DMS53 treated with DMSO at 0.1 percent for 48 hours (cell line): ENCODE results near the gene ARL5C.
"Not testable (repeated sequence)": the region's sequence is repeated elsewhere in the genome, so short reads cannot be mapped to it uniquely, and the experiment has no call there.

Source experiments
- DNase-seq: peaks from one replicate; lab custom pipeline; 2025; ENCODE audit not compliant: unreplicated experiment; lab: John Stamatoyannopoulos, UW

The ARL5C gene

DNA sequence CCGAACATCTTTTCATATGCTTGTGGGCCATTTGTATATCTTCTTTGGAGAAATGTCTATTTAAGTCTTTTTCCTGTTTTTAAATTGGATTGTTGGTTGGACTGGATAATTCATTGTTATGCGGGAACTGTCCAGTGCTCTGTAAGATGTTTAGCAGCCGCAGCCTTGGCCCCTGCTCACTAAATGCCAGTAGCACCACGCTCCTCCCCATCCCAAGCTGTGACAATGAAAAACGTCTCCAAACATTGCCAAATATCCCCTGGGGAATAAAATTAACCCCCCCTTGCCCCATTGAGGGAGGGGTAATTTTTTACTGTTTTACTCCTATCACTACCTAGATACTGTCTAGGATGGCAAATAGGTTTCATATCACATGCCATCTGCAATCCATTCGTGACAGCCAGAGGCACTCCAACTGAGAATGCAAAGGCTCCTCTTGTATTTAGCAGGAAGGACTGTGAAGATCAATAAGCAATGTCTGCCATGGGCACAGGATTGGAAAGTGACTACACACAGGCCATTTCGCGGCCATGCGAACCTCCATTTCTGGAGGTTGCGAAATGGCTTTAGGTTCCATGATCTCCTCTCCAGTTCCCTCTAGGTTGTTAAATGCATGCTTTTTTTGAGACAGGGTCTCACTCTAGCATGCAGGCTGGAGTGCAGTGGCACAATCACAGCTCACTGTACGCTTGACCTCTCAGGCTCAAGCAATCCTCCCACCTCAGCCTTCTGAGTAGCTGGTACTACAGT, 23.9 kb downstream of the ARL5C start:
- DNase-seq: no peak

GRCh38 chr17:39141294-39141693, 24.7 kb downstream of the ARL5C start:
- no peak for DNase-seq

DNA sequence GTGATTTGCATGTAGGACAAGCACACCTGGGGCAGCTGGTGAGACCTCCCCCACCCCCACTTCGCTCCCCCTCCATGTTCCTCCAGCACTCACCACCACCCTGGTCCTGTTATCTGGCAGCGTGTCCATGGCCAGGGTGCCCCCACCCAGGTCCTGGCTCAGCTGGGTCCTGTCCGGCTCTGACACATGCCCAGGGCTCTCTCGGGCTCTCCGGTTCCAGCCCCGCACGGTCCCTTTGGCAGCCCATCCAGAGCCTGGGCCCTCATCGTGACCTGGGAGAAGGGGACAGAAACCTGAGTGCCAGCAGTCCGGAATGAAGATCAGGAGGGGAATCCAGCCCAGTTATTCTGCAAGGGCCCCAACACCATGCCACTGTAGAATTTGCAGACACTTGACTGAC, 26.4 kb downstream of the ARL5C start:
- no peak for DNase-seq

GRCh38 chr17:39139161-39139511, 26.8 kb downstream of the ARL5C start:
- DNase-seq: no peak

DNA sequence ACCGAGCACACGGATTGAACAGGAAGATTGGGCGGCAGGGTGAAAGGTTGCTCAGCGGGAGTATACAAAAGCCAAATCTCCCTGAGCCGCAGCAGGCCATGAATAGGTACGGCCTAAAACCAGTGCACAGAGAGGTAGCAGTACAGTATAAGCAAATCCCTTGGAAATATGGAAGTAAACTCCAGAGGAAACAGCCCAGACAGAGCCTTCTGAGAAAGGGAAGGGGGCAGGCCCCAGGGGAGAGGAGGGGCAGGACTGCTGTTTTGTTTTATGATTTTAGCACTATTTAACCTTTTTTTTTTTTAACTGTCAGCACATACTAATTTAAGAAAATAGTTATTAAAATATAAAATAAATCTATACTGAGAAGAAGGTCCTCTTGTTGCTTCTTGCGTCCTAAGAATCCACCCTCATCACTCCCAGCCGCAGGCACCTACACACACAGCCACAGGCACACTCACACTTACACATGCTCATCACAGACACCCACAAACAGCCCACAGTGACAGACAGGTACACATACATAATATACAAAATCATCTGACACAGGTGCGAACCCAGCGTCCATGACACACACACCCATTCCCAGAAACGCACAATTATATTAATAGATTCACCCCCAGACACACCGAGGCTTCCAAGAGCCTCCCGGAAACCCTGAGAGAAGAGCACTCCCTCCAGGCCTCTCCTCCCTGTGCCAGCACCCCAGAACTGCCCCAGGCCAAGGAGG, 27.4 kb downstream of the ARL5C start:
- DNase-seq: no peak

DNA sequence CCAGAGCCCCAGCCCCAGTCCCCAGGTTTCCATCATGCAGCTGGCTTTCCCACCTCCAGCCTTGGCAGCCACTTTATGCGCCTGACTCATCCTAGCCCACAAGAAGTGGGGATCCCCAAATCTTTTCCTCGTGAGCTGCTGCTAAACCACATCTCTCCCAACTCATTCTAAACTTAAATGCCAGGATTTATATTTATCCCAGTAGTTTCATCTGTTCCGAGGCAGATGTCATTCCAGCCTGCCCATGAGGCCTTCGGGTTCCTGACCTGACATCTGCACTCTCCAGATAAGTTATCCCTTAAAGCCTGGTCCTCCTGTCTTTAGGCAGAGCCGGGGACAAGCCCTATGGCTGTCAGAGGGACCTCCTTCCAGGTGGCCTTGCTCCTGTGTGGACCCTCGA, 31.1 kb downstream of the ARL5C start:
- no peak for DNase-seq

- DNase-seq: no peak
These were observed 33.8 kb downstream of the ARL5C start for GRCh38 chr17:39132192-39132610.

DNA sequence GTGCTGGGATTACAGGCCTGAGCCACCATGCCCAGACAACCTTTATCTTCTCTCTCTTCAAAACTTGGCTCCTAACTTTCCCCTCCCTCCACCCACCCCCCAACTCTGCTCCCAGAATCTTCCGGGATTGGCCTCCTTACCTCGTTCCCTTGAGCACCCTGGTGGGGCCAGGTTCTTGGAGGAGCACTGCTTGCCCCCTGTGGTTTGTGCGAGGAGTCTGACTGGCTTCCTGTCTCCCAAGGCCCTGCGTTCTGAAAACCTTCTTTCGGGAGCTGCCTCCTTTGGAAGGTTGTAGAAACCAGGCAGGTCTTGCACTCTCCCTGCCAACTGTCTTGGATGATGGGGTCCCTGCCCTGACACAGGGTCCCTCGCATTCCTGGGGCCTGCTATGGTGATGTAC, 34.3 kb downstream of the ARL5C start:
- DNase-seq: no peak

GRCh38 chr17:39130205-39130604, 35.8 kb downstream of the ARL5C start:
- no peak for DNase-seq

DNA sequence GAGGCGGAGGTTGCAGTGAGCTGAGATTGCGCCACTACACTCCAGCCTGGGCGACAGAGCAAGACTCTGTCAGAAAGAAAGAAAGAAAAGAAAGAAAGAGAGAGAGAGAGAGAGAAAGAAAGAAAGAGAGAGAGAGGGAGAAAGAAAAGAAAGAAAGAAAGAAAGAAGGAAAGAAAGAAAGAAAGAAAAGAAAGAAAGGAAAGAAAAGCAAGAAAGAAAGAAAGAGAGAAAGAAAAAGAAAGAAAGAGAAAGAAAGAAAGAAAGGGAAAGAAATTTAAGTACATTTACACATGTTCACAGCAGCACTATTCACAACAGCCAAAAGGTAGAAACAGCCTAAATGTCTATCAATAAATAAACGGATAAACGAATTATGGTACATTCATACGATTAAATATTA, 36.4 kb downstream of the ARL5C start:
- not testable (repeated sequence) for DNase-seq

DNA sequence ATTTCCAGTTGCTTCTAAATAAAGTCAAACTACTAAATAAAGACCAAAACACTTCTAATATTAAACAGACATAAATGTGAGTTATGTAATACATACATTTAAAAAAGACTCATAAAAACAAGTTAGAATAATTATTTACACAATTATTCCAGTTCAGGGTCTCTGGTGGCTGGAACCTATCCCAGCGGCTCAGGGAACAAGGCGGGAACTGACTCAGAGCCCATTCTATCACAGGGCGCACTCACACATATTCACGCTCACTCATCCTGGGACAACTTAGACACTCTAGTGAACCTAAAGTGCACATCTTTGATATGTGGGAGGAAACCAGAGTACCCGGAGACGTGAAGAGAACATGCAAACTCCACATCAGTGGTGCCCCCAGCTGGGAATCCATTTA, 39.5 kb downstream of the ARL5C start:
- DNase-seq: no peak

DNA sequence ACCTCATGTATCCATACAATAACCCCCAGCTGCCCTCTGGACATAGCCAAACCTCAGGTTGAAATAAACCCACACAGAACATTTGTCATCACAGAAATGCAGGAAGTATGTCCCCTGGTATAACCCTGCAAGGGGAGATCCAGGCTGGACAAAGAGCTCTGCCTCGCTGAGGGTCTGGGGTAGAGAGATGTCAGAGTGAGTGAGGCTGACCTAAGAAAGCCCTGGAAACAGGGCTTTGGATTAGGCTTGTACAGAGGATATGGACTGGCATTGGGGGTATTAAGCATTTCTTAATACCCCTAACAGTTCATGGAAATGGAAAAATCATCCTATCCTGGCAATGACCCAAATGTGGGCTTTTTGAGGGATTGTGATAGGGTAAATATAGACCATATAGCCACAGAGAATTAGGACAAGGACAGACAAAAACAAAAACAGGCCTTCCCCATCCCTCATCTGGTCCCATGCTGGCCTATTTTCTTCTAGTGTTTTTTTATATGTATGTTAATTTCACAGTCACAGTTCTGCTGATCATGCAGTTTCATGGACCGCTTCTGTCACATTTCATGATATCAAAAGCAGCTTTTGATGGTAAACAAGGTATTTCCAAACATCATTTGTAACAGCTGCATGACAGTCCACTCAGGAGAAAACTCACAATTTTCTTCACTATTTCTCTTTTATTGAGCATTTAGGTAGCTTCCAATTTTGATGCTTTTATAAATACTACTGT, 40.7 kb downstream of the ARL5C start:
- no peak for DNase-seq

- no peak for DNase-seq
These were observed 42.3 kb downstream of the ARL5C start for GRCh38 chr17:39123627-39124026.

DNA sequence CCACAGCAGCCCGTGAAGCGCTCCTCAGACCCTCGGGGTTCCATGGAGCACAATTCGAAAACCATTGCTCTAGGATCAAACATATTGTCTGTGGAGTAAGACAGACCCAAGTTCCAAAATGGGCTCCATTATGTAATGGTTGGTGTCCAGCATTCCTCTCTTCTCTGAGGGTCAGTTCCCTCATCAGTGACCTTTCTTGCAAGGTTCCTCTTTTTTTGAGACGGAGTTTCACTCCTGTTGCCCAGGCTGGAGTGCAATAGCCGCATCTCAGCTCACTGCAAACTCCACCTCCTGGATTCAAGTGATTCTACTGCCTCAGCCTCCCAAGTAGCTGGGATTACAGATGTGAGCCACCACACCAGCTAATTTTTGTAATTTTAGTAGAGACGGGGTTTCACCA, 43.0 kb downstream of the ARL5C start:
- DNase-seq: no peak

DNA sequence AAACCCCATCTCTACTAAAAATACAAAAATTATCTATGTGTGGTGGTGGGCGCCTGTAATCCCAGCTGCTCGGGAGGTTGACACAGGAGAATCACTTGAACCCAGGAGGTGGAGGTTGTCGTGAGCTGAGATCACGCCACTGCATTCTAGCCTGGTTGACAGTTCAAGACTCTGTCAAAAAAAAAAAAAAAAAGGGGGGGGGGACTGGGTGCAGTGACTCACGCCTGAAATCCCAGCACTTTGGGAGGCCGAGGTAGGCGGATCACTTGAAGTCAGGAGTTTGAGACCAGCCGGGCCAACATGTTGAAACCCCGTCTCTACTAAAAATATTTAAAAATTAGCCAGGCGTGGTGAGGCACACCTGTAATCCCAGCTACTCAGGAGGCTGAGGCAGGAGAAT, 44.0 kb downstream of the ARL5C start:
- not testable (repeated sequence) for DNase-seq

- no peak for DNase-seq
These were observed 47.1 kb downstream of the ARL5C start for GRCh38 chr17:39118674-39119419.

- DNase-seq: no peak
These were observed 49.7 kb downstream of the ARL5C start for GRCh38 chr17:39116224-39116623.

DNA sequence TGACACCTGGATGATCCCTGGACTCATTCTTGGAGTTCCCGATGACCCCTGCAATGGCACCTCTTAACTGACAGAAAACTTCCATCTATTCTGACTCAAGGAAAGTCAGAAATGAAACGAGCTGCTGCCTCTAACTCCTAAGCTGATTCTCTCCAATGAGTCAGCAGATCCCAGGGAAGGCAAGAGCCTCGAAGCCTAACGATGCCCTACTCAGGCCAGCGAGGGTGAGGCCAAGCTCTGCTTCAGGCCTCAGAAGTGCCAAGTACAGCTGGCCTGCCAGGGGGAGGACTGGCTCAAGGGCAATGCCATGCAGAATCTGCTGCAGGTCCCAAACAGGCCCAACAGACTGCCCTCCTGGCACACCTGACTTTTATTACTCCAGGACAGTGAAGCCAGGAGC, 50.8 kb downstream of the ARL5C start:
- no peak for DNase-seq

- no peak for DNase-seq
These were observed 51.2 kb downstream of the ARL5C start for GRCh38 chr17:39114723-39115122.

GRCh38 chr17:39113871-39114270, 52.1 kb downstream of the ARL5C start:
- DNase-seq: no peak

DNA sequence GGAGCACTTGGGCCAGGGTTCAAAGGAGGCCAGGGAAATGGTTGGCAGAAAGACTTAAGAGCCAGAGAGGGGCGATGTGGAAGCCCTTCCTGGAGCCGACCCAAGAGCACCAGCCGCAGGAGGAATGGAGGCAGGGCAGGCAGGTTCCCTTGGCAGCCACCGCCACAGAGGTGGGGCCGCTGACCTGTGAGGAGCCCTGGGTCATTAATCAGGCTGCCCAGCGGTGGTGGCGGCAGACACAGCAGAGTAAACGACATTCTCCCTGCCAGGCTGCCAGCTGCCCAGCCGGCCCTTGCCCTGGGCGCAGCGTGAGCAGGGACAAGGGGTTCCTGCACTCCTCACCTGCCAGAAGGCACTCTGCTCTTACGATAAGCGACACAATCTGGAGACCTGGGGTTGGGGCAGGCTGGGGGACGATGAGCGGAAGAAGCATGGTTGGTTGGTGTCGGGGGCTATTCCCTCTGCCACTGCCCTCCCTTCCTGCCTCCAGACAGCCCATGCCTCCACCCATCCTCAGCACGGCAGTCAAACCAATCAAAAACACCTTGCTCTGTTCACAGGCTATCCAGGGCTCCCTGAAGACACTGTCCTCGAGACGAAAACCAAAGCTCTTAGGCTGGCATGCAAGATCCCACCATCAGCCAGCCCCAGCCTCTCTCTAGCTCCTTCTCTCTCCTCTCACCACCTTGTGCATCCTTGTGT, 55.4 kb downstream of the ARL5C start:
- DNase-seq: no peak
